ENCODE data around the gene ZSWIM6. TPM values are rescaled to one million over a fixed set of nuclear protein-coding genes. Genes with fewer than 3 reads are reported as not detected.

ZSWIM6 gene
- total RNA-seq, 1 donor from 2014 or later: 20.3 TPM

GRCh38 chr5:61586096-61587084 lies 254.3 kb downstream of the ZSWIM6 start:
- TF ChIP-seq CTCF (IDR thresholded peaks at IDR 0.05): no peak
- peaks cover 4% of the 10 kb centered on the region for H3K9me3 Mint-ChIP-seq (ENCODE audit: low read depth)
- no peak overlapping the region for H3K27ac Mint-ChIP-seq (ENCODE audit: unreplicated experiment)
- no peak overlapping the region for H3K4me3 Mint-ChIP-seq (ENCODE audit: unreplicated experiment)
- no peak for DNase-seq (ENCODE audit: low spot score)
- H3K27me3 Mint-ChIP-seq (ENCODE audit: low read depth): no peaks in the 10 kb centered on the region
- H3K4me1 Mint-ChIP-seq (ENCODE audit: low read depth): peaks cover 17% of the 10 kb centered on the region
- H3K36me3 Mint-ChIP-seq (ENCODE audit: low read depth): no peaks in the 10 kb centered on the region

GRCh38 chr5:61587125-61587524 lies 255.1 kb downstream of the ZSWIM6 start:
- TF ChIP-seq CTCF (IDR thresholded peaks at IDR 0.05): no peak
- Mint-ChIP-seq H3K27ac (ENCODE audit: unreplicated experiment) (no peak overlapping the region), H3K9me3 (ENCODE audit: low read depth) (peaks cover 4% of the 10 kb centered on the region), H3K27me3 (ENCODE audit: low read depth) (no peaks in the 10 kb centered on the region), H3K4me3 (ENCODE audit: unreplicated experiment) (no peak overlapping the region), H3K4me1 (ENCODE audit: low read depth) (peaks cover 15% of the 10 kb centered on the region), H3K36me3 (ENCODE audit: low read depth) (no peaks in the 10 kb centered on the region)
- no peak for DNase-seq (ENCODE audit: low spot score)

- Mint-ChIP-seq H3K36me3 (ENCODE audit: low read depth) (no peaks in the 10 kb centered on the region), H3K4me3 (ENCODE audit: unreplicated experiment) (no peak overlapping the region), H3K4me1 (ENCODE audit: low read depth) (peaks cover 7% of the 10 kb centered on the region), H3K27ac (ENCODE audit: unreplicated experiment) (no peak overlapping the region), H3K27me3 (ENCODE audit: low read depth) (no peaks in the 10 kb centered on the region), H3K9me3 (ENCODE audit: low read depth) (peaks cover 4% of the 10 kb centered on the region)
- TF ChIP-seq CTCF (IDR thresholded peaks at IDR 0.05): no peak
- DNase-seq (ENCODE audit: low spot score): no peak
Observed at GRCh38 chr5:61588216-61588615, 256.2 kb downstream of the ZSWIM6 start.

GRCh38 chr5:61589946-61590345 lies 257.9 kb downstream of the ZSWIM6 start:
- DNase-seq (ENCODE audit: low spot score): no peak
- Mint-ChIP-seq H3K9me3 (ENCODE audit: low read depth) (peaks cover 4% of the 10 kb centered on the region), H3K27ac (ENCODE audit: unreplicated experiment) (no peak overlapping the region), H3K4me3 (ENCODE audit: unreplicated experiment) (no peak overlapping the region), H3K36me3 (ENCODE audit: low read depth) (no peaks in the 10 kb centered on the region), H3K4me1 (ENCODE audit: low read depth) (peaks cover 7% of the 10 kb centered on the region), H3K27me3 (ENCODE audit: low read depth) (no peaks in the 10 kb centered on the region)
- no peak for TF ChIP-seq CTCF (IDR thresholded peaks at IDR 0.05)

GRCh38 chr5:61590473-61590872 lies 258.4 kb downstream of the ZSWIM6 start:
- Mint-ChIP-seq H3K27ac (ENCODE audit: unreplicated experiment) (no peak overlapping the region), H3K4me1 (ENCODE audit: low read depth) (peaks cover 7% of the 10 kb centered on the region), H3K9me3 (ENCODE audit: low read depth) (peaks cover 4% of the 10 kb centered on the region), H3K36me3 (ENCODE audit: low read depth) (no peaks in the 10 kb centered on the region), H3K27me3 (ENCODE audit: low read depth) (no peaks in the 10 kb centered on the region), H3K4me3 (ENCODE audit: unreplicated experiment) (no peak overlapping the region)
- DNase-seq (ENCODE audit: low spot score): no peak
- TF ChIP-seq CTCF (IDR thresholded peaks at IDR 0.05): no peak

Data from chondrocyte (in vitro differentiated cells).